ENCODE data around the gene LCE1D. TPM values are rescaled to one million over a fixed set of nuclear protein-coding genes. Genes with fewer than 3 reads are reported as not detected.

LCE1D gene
- total RNA-seq, 1 experiment from 2014 or later, result not detected

- Mint-ChIP-seq H3K4me3 (no peak within 1 kb of the TSS), H3K4me1 (no peaks in the 10 kb centered on the region), H3K9me3 (peaks cover 86 to 88% of the 10 kb centered on the region in 2 experiments), H3K27me3 (ENCODE audit: low read depth) (no peaks in the 10 kb centered on the region; the same call in none of the 2 replicates), H3K36me3 (ENCODE audit: insufficient read depth in 1 of 3, low read depth in 3 of 3) (peaks cover 4 to 20% (median 6%) of the 10 kb centered on the region in 3 experiments; a peak in 5 of 7 replicates), H3K27ac (no peak within 1 kb of the TSS)
- H3K27me3 ChIP-seq (ENCODE audit: insufficient read depth, low read length), result no peaks in the 10 kb centered on the region
- H2AFZ ChIP-seq (ENCODE audit: low read length), result no peak within 1 kb of the TSS
- no peaks in the 10 kb centered on the region for H3K4me1 ChIP-seq (ENCODE audit: insufficient read depth, low read length)
- H4K8ac ChIP-seq (replicated peaks; ENCODE audit: insufficient read length, low read depth, low read length), result no peak within 1 kb of the TSS
- no peak within 1 kb of the TSS for H3K27ac ChIP-seq (ENCODE audit: insufficient read length, low read depth, low read length)
- TF ChIP-seq, protein P1, sequence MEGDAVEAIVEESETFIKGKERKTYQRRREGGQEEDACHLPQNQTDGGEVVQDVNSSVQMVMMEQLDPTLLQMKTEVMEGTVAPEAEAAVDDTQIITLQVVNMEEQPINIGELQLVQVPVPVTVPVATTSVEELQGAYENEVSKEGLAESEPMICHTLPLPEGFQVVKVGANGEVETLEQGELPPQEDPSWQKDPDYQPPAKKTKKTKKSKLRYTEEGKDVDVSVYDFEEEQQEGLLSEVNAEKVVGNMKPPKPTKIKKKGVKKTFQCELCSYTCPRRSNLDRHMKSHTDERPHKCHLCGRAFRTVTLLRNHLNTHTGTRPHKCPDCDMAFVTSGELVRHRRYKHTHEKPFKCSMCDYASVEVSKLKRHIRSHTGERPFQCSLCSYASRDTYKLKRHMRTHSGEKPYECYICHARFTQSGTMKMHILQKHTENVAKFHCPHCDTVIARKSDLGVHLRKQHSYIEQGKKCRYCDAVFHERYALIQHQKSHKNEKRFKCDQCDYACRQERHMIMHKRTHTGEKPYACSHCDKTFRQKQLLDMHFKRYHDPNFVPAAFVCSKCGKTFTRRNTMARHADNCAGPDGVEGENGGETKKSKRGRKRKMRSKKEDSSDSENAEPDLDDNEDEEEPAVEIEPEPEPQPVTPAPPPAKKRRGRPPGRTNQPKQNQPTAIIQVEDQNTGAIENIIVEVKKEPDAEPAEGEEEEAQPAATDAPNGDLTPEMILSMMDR (conservative IDR thresholded peaks at IDR 0.05), result no peak
- no peak within 1 kb of the TSS for H4K91ac ChIP-seq (ENCODE audit: insufficient read length, low read depth, low read length)
- H2BK12ac ChIP-seq (ENCODE audit: insufficient read length, low read depth, low read length), result no peak within 1 kb of the TSS
- H3K79me2 ChIP-seq (ENCODE audit: insufficient read depth, low read length), result no peaks in the 10 kb centered on the region
- no peak within 1 kb of the TSS for H2BK20ac ChIP-seq (ENCODE audit: low read depth, low read length, poor library complexity, severe bottlenecking)
- H2BK15ac ChIP-seq (ENCODE audit: low read depth, low read length), result no peak within 1 kb of the TSS
- no peak within 1 kb of the TSS for H4K5ac ChIP-seq (ENCODE audit: insufficient read length, low read depth, low read length)
- no peak within 1 kb of the TSS for H3K14ac ChIP-seq (ENCODE audit: insufficient read depth, low read length)
- no peak within 1 kb of the TSS for H3K23ac ChIP-seq (ENCODE audit: insufficient read length, low read depth, low read length)
- H2BK5ac ChIP-seq (ENCODE audit: insufficient read length, low read length), result no peak within 1 kb of the TSS
- no peak within 1 kb of the TSS for H2AK5ac ChIP-seq (ENCODE audit: insufficient read length, low read length)
- no peaks in the 10 kb centered on the region for H3K23me2 ChIP-seq (ENCODE audit: insufficient read length, low read depth, low read length, poor library complexity, severe bottlenecking)
- H3K79me1 ChIP-seq (ENCODE audit: insufficient read depth, low read depth, low read length, poor library complexity, severe bottlenecking), result no peaks in the 10 kb centered on the region
- H3K56ac ChIP-seq (ENCODE audit: insufficient read length, low read depth, low read length), result no peak within 1 kb of the TSS
- DNase-seq, result no peak
- no peak within 1 kb of the TSS for H3K9ac ChIP-seq (ENCODE audit: extremely low read depth, insufficient read length, low read length)
- no peak within 1 kb of the TSS for H3K18ac ChIP-seq (ENCODE audit: insufficient read length, low read depth, low read length)
- H3K4me2 ChIP-seq (ENCODE audit: insufficient read depth, insufficient read length, low read length), result no peak within 1 kb of the TSS
- no peaks in the 10 kb centered on the region for H4K20me1 ChIP-seq (ENCODE audit: control insufficient read depth, insufficient read depth, insufficient read length)
- no peak within 1 kb of the TSS for H3K4ac ChIP-seq (ENCODE audit: low read depth, low read length)
- no peak within 1 kb of the TSS for H3T11ph ChIP-seq (ENCODE audit: low read length)
- H3K9me3 ChIP-seq (ENCODE audit: control insufficient read depth, low read depth, low read length), result peaks cover 72% of the 10 kb centered on the region
- no peak within 1 kb of the TSS for H2BK120ac ChIP-seq (ENCODE audit: low read depth, low read length, poor library complexity, severe bottlenecking)
- WGBS (ENCODE audit: extremely low coverage, insufficient read length, low lambda C conversion rate), result no CpG with 5 or more reads among the region's 2 CpGs
These were observed 15.2 kb downstream of the LCE1D start, which contains the start of gene LCE1B for GRCh38 chr1:152811671-152812070. LCE1B (plus strand) TSS chr1:152811971; CDS start chr1:152812447, 476 bp downstream.
